GM10266 (cell line): ENCODE results near the gene MED26.

Experiments used
- DNase-seq: peaks from one replicate; pipeline ENCODE4 v3.0.0; 2012; ENCODE audit errors: extremely low spot score
- CTCF ChIP-seq: IDR thresholded peaks from 2 replicates; pipeline ENCODE4 v1.5.1; 2012; ENCODE audit warnings: mild to moderate bottlenecking, low read depth; ENCODE audit not compliant: control insufficient read depth, insufficient read depth; ENCODE audit errors: missing control alignments

MED26 gene

GRCh38 chr19:16531380-16531669 lies 96.7 kb downstream of the MED26 start:
- no peak for DNase-seq
- no peak for TF ChIP-seq CTCF

- DNase-seq: no peak
These were observed 97.2 kb downstream of the MED26 start for GRCh38 chr19:16530540-16531379.

GRCh38 chr19:16529466-16530144 lies 98.4 kb downstream of the MED26 start:
- no peak for DNase-seq
- no peak for TF ChIP-seq CTCF

More at GRCh38 chr19:16530540-16531379, 97.2 kb downstream of the MED26 start:
- no peak for TF ChIP-seq CTCF

- DNase-seq: no peak
- TF ChIP-seq CTCF: peak; percentile 56
These were observed 100.0 kb downstream of the MED26 start for GRCh38 chr19:16527971-16528521.

GRCh38 chr19:16527334-16527935 lies 100.6 kb downstream of the MED26 start:
- no peak for TF ChIP-seq CTCF
- no peak for DNase-seq

- no peak for DNase-seq
- no peak for TF ChIP-seq CTCF
These were observed 102.1 kb downstream of the MED26 start for GRCh38 chr19:16525751-16526481.
